Cardiac muscle cell (in vitro differentiated cells and primary cell): ENCODE results near the gene CEP72. TPM values are rescaled to one million over a fixed set of nuclear protein-coding genes. Genes with fewer than 3 reads are reported as not detected.
A peak's percentile ranks its signal among the peaks of the same experiment; 100 is the strongest.

Experiments
- DNase-seq, 2 donors: peaks; one replicate each; pipeline versions ENCODE4 v3.0.0 to v3.0.0-alpha.2; 2010 to 2017; ENCODE audit warnings: low read depth in 1 of 2, low spot score in 1 of 2
- H3K27ac ChIP-seq: fragments of 200-600 bp; sonication (generic); 2 replicates; pipeline ENCODE4 v1.5.1; 2016
- H3K27me3 ChIP-seq: fragments of 200-600 bp; sonication (generic); 2 replicates; pipeline ENCODE4 v1.6.0; 2016; ENCODE audit warnings: control low read depth
- H3K36me3 ChIP-seq: fragments of 200-600 bp; sonication (generic); 2 replicates; pipeline ENCODE4 v1.5.1; 2016; ENCODE audit warnings: control low read depth
- H3K4me1 ChIP-seq: fragments of 200-600 bp; sonication (generic); 2 replicates; pipeline ENCODE4 v1.8.1; 2017; ENCODE audit warnings: low read depth, mild to moderate bottlenecking, mixed run types
- H3K4me3 ChIP-seq: fragments of 200-600 bp; sonication (generic); 2 replicates; pipeline ENCODE4 v1.5.1; 2016; ENCODE audit warnings: mild to moderate bottlenecking
- H3K9me3 ChIP-seq: fragments of 200-600 bp; sonication (generic); 2 replicates; pipeline ENCODE4 v1.5.1; 2017; ENCODE audit warnings: low read depth, mild to moderate bottlenecking, control low read depth
- CTCF ChIP-seq: IDR thresholded peaks from 2 replicates; pipeline ENCODE4 v1.5.1; 2012; ENCODE audit warnings: low read depth, mild to moderate bottlenecking, low read length
- polyA plus RNA-seq: library from polyadenylated mRNA; unstranded; fragments of >200 nt; fragmentation: Nextera tagmentation; extraction: Ambion mirVana; gene quantifications from 2 replicates; pipeline ENCODE4 v1.2.1, GENCODE V29; 2016
- total RNA-seq: library from RNA; depleted of rRNA; stranded (reverse); fragments of >200 nt; gene quantifications from 2 replicates; pipeline ENCODE4 v1.2.3, GENCODE V29; 2016

Gene CEP72
- total and polyA plus RNA-seq, 2 experiments from 2014 or later: 6.6 to 8.5 TPM

GRCh38 chr5:657570-657969 is 45.4 kb downstream of the CEP72 start:
- no peaks in the 10 kb centered on the region for H3K27me3 ChIP-seq
- peaks cover 8% of the 10 kb centered on the region for H3K36me3 ChIP-seq
- no peak for TF ChIP-seq CTCF
- H3K27ac ChIP-seq: no peak overlapping the region
- no peaks in the 10 kb centered on the region for H3K4me1 ChIP-seq
- H3K4me3 ChIP-seq: no peak overlapping the region
- DNase-seq: peak in 1 of 2 donors; percentile 78
- H3K9me3 ChIP-seq: no peaks in the 10 kb centered on the region

GRCh38 chr5:658103-658502 is 46.0 kb downstream of the CEP72 start:
- TF ChIP-seq CTCF: no peak
- no peaks in the 10 kb centered on the region for H3K9me3 ChIP-seq
- no peak overlapping the region for H3K27ac ChIP-seq

GRCh38 chr5:659496-660263 is 47.5 kb downstream of the CEP72 start:
- no peaks in the 10 kb centered on the region for H3K9me3 ChIP-seq
- DNase-seq: no peak
- no peak overlapping the region for H3K27ac ChIP-seq
- no peaks in the 10 kb centered on the region for H3K4me1 ChIP-seq
- peaks cover 2% of the 10 kb centered on the region for H3K36me3 ChIP-seq
- no peak for TF ChIP-seq CTCF
- no peak overlapping the region for H3K4me3 ChIP-seq
- no peaks in the 10 kb centered on the region for H3K27me3 ChIP-seq

More at GRCh38 chr5:658103-658502, 46.0 kb downstream of the CEP72 start:
- no peaks in the 10 kb centered on the region for H3K4me1 ChIP-seq
- H3K4me3 ChIP-seq: no peak overlapping the region
- H3K36me3 ChIP-seq: peaks cover 6% of the 10 kb centered on the region
- H3K27me3 ChIP-seq: no peaks in the 10 kb centered on the region
- DNase-seq: no peak

GRCh38 chr5:660491-661030 is 48.4 kb downstream of the CEP72 start:
- no peak overlapping the region for H3K4me3 ChIP-seq
- no peak for DNase-seq
- no peak overlapping the region for H3K27ac ChIP-seq
- no peaks in the 10 kb centered on the region for H3K4me1 ChIP-seq
- TF ChIP-seq CTCF: no peak
- H3K27me3 ChIP-seq: no peaks in the 10 kb centered on the region
- no peaks in the 10 kb centered on the region for H3K9me3 ChIP-seq
- peaks cover 2% of the 10 kb centered on the region for H3K36me3 ChIP-seq

- H3K36me3 ChIP-seq: no peaks in the 10 kb centered on the region
- H3K27ac ChIP-seq: no peak overlapping the region
- no peaks in the 10 kb centered on the region for H3K9me3 ChIP-seq
- H3K27me3 ChIP-seq: no peaks in the 10 kb centered on the region
- no peak for TF ChIP-seq CTCF
- H3K4me3 ChIP-seq: no peak overlapping the region
- DNase-seq: no peak
- H3K4me1 ChIP-seq: no peaks in the 10 kb centered on the region
Measured at GRCh38 chr5:661891-662750, 50.0 kb downstream of the CEP72 start.
